GM12891 (cell line): ENCODE results near the gene RXFP4.
A peak's percentile ranks its signal among the peaks of the same experiment; 100 is the strongest.

Experiments
- POLR2A ChIP-seq: IDR thresholded peaks from 2 replicates; pipeline ENCODE4 v1.6.1; 2011; ENCODE audit warnings: low read depth, low read length, control low read depth
- POLR2AphosphoS5 ChIP-seq: IDR thresholded peaks from 2 replicates; pipeline ENCODE4 v1.6.1; 2011; ENCODE audit warnings: low read depth, low read length, control low read depth
- TAF1 ChIP-seq: IDR thresholded peaks from 2 replicates; pipeline ENCODE4 v1.6.1; 2011; ENCODE audit warnings: low read depth, low read length, control low read depth

DNA sequence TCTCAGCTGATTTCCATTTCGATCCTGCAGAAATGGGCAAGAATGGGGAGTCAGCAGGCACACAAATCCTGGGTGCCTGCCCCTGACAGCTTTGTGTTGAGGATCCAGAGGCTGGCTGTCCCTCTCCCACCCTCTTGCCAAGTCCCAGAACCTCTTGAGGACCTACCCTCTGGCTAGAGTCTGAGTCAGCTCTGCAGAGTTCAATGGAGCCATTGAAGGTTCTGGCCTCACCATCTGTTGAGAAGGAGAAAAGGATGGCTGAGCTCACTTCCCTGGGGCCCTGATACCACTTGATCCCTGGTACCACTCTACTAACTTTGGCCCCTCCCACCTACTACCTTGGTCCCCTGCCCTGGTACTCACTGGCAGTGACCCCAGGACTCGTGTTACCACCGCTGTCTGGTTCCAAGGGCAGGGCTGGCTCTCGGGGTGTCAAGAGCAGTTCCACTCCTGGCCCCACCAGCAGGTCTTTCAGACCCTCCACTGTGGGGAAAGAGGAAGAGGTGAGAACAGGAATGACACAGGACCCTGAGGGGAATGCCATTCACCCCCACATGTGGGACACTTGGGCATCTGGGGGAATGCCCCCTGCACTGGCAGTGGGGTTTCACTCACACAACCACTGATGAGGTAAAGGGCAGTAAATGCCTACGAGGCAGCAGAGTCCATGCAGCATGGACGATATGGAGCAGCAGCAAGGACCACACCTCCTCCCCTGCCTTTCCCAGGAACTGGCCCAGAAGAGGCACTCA lies 10.5 kb downstream of the RXFP4 start:
- TF ChIP-seq POLR2A (no peak), POLR2AphosphoS5 (peak; percentile 5; the same call in 1 of the 2 replicates), TAF1 (no peak)
